ENCODE data around the gene COX14. TPM values are rescaled to one million over a fixed set of nuclear protein-coding genes. Genes with fewer than 3 reads are reported as not detected.

The COX14 gene
- total RNA-seq, 4 donors from 2014 or later, result 40.6 to 135 (median 90.9) TPM

- Histone ChIP-seq H3K27ac (no peak overlapping the region), H3K4me1 (peaks cover 7 to 10% of the 10 kb centered on the region in 2 donors), H3K27me3 (no peaks in the 10 kb centered on the region), H3K9me3 (no peaks in the 10 kb centered on the region), H3K36me3 (peaks cover 47 to 52% of the 10 kb centered on the region in 2 donors), H3K4me3 (replicated peaks in 1 of 3) (no peak overlapping the region)
- TF ChIP-seq POLR2A (IDR thresholded peaks at IDR 0.05), result no peak
- TF ChIP-seq, protein P1, sequence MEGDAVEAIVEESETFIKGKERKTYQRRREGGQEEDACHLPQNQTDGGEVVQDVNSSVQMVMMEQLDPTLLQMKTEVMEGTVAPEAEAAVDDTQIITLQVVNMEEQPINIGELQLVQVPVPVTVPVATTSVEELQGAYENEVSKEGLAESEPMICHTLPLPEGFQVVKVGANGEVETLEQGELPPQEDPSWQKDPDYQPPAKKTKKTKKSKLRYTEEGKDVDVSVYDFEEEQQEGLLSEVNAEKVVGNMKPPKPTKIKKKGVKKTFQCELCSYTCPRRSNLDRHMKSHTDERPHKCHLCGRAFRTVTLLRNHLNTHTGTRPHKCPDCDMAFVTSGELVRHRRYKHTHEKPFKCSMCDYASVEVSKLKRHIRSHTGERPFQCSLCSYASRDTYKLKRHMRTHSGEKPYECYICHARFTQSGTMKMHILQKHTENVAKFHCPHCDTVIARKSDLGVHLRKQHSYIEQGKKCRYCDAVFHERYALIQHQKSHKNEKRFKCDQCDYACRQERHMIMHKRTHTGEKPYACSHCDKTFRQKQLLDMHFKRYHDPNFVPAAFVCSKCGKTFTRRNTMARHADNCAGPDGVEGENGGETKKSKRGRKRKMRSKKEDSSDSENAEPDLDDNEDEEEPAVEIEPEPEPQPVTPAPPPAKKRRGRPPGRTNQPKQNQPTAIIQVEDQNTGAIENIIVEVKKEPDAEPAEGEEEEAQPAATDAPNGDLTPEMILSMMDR (IDR thresholded peaks at IDR 0.05), result peak; percentile 60 to 88 (median 70)
- DNase-seq, result peak; percentile 62 to 66
- WGBS, 2 donors, result 22 to 40% methylated on average over 3 of the region's 3 CpGs
- intact Hi-C loops (cut with DNase I), result no loop called here
These were observed 23.3 kb upstream of the COX14 start for GRCh38 chr12:50088577-50089335.

GRCh38 chr12:50089730-50090129, 22.3 kb upstream of the COX14 start:
- intact Hi-C loops (cut with DNase I), result no loop called here
- TF ChIP-seq POLR2A (IDR thresholded peaks at IDR 0.05), result no peak
- TF ChIP-seq, protein P1 (IDR thresholded peaks at IDR 0.05), result no peak
- H3K4me3 ChIP-seq (replicated peaks in 1 of 3), result no peak overlapping the region
- H3K9me3 ChIP-seq, result no peaks in the 10 kb centered on the region
- no peak for DNase-seq
- H3K27ac ChIP-seq, result no peak overlapping the region
- peaks cover 4 to 7% of the 10 kb centered on the region in 2 donors for H3K4me1 ChIP-seq
- no peaks in the 10 kb centered on the region for H3K27me3 ChIP-seq
- peaks cover 57 to 62% of the 10 kb centered on the region in 2 donors for H3K36me3 ChIP-seq
- 96 to 100% methylated on average over 7 of the region's 7 CpGs for WGBS, 2 donors

DNA sequence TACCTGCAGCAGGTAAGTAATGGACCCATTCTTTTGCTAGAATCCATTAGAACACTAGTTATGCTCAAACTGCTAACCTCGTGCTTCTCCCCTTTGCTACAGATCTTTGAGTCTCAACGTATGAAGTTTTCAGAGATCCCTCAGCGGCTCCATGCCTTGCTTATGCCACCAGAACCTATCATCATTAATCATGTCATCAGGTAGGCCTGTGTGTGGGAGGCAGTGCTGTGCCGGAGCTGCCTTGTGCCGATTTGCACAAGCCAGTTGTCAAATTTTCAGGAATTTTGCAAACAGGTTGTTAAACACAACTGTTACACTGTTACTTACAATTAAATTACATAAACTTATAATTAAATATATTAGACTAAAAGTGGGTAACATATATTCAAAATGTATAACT, 21.6 kb upstream of the COX14 start:
- Histone ChIP-seq H3K4me3 (replicated peaks in 1 of 3) (no peak overlapping the region), H3K9me3 (no peaks in the 10 kb centered on the region), H3K27ac (no peak overlapping the region), H3K27me3 (no peaks in the 10 kb centered on the region), H3K4me1 (peaks cover 4 to 7% of the 10 kb centered on the region in 2 donors), H3K36me3 (peaks cover 63 to 68% of the 10 kb centered on the region in 2 donors)
- 90 to 91% methylated on average over 5 of the region's 5 CpGs for WGBS, 2 donors
- TF ChIP-seq, protein P1 (IDR thresholded peaks at IDR 0.05), result no peak
- no peak for TF ChIP-seq POLR2A (IDR thresholded peaks at IDR 0.05)
- no peak for DNase-seq
- intact Hi-C loops (cut with DNase I), result no loop called here

DNA sequence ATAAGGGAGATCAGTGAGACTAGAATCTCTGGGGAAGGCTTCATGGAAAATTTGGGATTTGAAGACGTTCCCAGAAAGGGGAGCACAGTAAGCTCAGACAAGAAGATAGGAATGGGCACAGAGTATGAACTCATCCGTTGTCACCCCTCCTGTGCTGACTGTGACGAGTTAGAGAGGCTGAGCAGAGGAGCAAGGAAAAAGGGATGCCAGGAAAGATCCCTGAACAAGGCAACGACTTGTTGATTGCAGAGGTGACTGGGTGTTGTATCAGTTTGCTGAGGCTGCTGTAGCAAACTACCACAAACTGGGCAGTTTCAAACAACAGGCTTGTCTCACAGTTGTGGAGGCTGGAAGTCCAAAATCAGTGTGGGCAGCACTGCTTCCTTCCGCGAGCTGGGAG, 14.1 kb upstream of the COX14 start:
- Histone ChIP-seq H3K27me3 (no peaks in the 10 kb centered on the region), H3K4me1 (no peaks in the 10 kb centered on the region), H3K27ac (no peak overlapping the region), H3K4me3 (replicated peaks in 1 of 3) (no peak overlapping the region), H3K36me3 (peaks cover 69 to 73% of the 10 kb centered on the region in 2 donors), H3K9me3 (no peaks in the 10 kb centered on the region)
- TF ChIP-seq POLR2A (IDR thresholded peaks at IDR 0.05), result no peak
- TF ChIP-seq, protein P1 (IDR thresholded peaks at IDR 0.05), result no peak
- intact Hi-C loops (cut with DNase I), result no loop called here
- no peak for DNase-seq
- 87 to 96% methylated on average over 6 of the region's 6 CpGs for WGBS, 2 donors

GRCh38 chr12:50099302-50100008, 12.6 kb upstream of the COX14 start:
- Histone ChIP-seq H3K36me3 (peaks cover 54 to 58% of the 10 kb centered on the region in 2 donors), H3K4me3 (replicated peaks in 1 of 3) (no peak overlapping the region)
- TF ChIP-seq, protein P1 (IDR thresholded peaks at IDR 0.05), result no peak
- no peak for TF ChIP-seq POLR2A (IDR thresholded peaks at IDR 0.05)

More at GRCh38 chr12:50099302-50100008, 12.6 kb upstream of the COX14 start:
- WGBS, 2 donors, result 78 to 82% methylated on average over 5 of the region's 5 CpGs
- H3K27me3 ChIP-seq, result no peaks in the 10 kb centered on the region
- H3K9me3 ChIP-seq, result no peaks in the 10 kb centered on the region
- intact Hi-C loops (cut with DNase I), result loop anchor here (10.0 kb wide), 1 partner anchor 215 kb away; no protein-coding TSS in a partner anchor
- peaks cover 10 to 13% of the 10 kb centered on the region in 2 donors for H3K4me1 ChIP-seq
- no peak for DNase-seq
- H3K27ac ChIP-seq, result no peak overlapping the region

Measured in thyroid gland (tissue), 4 donors.